Adipocyte (in vitro differentiated cells): Measurements from ENCODE around the gene TMEM131.

Experiments
- DNase-seq: peaks from one replicate; pipeline ENCODE4 v3.0.0-alpha.2; 2015; ENCODE audit warnings: low read depth
- H3K27me3 ChIP-seq: replicated peaks from 2 replicates; pipeline ENCODE4 v1.7.0; 2013; ENCODE audit warnings: mild to moderate bottlenecking, low read length, moderate library complexity; ENCODE audit not compliant: control insufficient read depth, insufficient read depth
- H3K36me3 ChIP-seq: 2 replicates; pipeline ENCODE4 v1.7.0; 2013; ENCODE audit warnings: low read length, mild to moderate bottlenecking, moderate library complexity; ENCODE audit not compliant: control insufficient read depth, insufficient read depth, severe bottlenecking
- H3K4me1 ChIP-seq: 2 replicates; pipeline ENCODE4 v1.7.0; 2013; ENCODE audit warnings: mild to moderate bottlenecking, low read length, moderate library complexity; ENCODE audit not compliant: control insufficient read depth, insufficient read depth
- H3K4me3 ChIP-seq: 2 replicates; pipeline ENCODE4 v1.7.0; 2013; ENCODE audit warnings: mild to moderate bottlenecking, low read length, moderate library complexity
- H3K9ac ChIP-seq: 2 replicates; pipeline ENCODE4 v1.7.0; 2013; ENCODE audit warnings: mild to moderate bottlenecking, low read length, moderate library complexity
- H3K9me3 ChIP-seq: 2 replicates; pipeline ENCODE4 v1.7.0; 2013; ENCODE audit warnings: mild to moderate bottlenecking, low read length, moderate library complexity; ENCODE audit not compliant: control insufficient read depth

Gene TMEM131

DNA sequence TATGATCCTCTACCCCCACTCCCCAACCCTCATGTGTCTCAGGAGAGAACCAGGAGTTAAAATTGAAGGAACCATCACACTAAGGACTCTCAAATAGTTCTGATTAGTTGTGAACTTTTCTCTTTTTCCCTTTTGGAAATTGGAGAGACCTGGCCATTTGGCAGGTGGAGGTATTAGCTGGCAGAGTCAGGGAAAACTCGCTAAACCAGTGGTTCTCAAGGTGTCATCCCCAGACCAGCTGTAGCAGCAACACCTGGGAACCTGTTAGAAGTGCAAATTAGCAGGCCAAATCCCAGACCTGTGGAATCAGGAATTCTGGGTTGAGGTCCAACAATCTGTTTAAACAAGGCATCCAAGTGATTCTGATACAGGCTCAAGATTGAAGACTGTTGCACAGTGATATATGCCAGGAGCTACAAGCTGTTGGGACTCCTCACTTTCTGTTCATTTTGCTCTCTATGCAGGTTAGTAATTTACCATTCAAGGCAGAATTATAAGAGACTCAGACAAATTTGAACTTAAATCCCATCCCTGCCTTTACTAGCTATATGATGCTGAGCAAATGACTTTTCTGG, 2.8 kb upstream of the TMEM131 start:
- no peak overlapping the region for H3K9ac ChIP-seq
- H3K27me3 ChIP-seq = no peaks in the 10 kb centered on the region
- H3K36me3 ChIP-seq = no peaks in the 10 kb centered on the region
- H3K4me3 ChIP-seq = no peak overlapping the region
- no peak for DNase-seq
- H3K9me3 ChIP-seq = no peaks in the 10 kb centered on the region
- peaks cover 15% of the 10 kb centered on the region for H3K4me1 ChIP-seq

DNA sequence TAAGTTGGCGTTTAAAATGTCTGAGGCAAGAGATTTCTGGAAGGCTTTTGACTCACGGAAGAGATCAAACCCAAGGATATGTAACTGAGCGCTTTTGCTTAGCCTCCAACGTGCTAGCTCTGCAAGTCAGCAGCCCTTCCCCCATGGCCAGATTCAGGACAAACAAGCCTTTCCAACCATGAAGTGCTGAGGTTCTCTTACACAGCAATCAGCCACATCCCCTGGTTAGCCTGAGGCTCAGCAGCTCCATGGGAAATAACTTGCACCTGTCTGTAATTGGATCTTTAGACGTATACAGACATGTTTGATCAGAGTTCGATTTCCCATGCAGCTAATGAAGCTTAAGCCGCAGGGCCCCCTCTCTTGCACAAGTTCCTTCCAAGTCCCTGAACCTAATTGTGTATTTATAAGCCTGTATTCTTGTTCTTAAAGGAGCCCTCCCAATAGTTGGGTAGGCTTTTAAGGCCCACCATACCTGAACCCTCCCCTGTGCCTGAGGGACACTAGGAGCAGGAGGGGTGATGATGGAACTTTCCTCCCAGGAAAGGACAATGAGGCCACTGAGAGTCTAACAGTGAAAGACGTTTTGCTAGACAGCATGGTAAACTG, 2.1 kb upstream of the TMEM131 start:
- no peaks in the 10 kb centered on the region for H3K9me3 ChIP-seq
- no peak overlapping the region for H3K9ac ChIP-seq
- no peak overlapping the region for H3K4me3 ChIP-seq
- no peak for DNase-seq
- peaks cover 21% of the 10 kb centered on the region for H3K4me1 ChIP-seq
- no peaks in the 10 kb centered on the region for H3K27me3 ChIP-seq
- H3K36me3 ChIP-seq = no peaks in the 10 kb centered on the region

DNA sequence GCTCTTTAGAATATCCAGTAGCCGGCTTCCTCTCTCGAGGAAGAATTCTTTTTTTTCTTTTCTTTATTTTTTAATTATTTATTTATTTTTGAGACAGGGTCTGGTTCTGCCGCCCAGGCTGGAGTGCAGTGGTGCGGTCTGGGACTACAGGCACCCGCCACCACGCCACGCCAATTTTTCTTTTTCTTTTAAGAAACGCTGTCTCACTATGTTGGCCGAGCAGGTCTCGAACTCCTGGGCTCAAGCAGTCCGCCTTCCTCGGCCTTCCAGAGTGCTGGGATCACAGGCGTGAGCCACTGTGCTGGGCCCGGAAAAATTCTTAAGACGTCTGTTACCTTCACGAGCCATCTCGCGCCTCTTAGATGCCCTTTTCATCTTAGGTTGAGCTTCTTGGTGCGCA, 931 bp upstream of the TMEM131 start:
- no peak for DNase-seq
- peak overlapping the region; percentile 96 for H3K4me3 ChIP-seq
- peak overlapping the region; percentile 95 for H3K9ac ChIP-seq
- peaks cover 30% of the 10 kb centered on the region for H3K4me1 ChIP-seq
- no peaks in the 10 kb centered on the region for H3K9me3 ChIP-seq
- no peaks in the 10 kb centered on the region for H3K27me3 ChIP-seq
- H3K36me3 ChIP-seq = no peaks in the 10 kb centered on the region

DNA sequence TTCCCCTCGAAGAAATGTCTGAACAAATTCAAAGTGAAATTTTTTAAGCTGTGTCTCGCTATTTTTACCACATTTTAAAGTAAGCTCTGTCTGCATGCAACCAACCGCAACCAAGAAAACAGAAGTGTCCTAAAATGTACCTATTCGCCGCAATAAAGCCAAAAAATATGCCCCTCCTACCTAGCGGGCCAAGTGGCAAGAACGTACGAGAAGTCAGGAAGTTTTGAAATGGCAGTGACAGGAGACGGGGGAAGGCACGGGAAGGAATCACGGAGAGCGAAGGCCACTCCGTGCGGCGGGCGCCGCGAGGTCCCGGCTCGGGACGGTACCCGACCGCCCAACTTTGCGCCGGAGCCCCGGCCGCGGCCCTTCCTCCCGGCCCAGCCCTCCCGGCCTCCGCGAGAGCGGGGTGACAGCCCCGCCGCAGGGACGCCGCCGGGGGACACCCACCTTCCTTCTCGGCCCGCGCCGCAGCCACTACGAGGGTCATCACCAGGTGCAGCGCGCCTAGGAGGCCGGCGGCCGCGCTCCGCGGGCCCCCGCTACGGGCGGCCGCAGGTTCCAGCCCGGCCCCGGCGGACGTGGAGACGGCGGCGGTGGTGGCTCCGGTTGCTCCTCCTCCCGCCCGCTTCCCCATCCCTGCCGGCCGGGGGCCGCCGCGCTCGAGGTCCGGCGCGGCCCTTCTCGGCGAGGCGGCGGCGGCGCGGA, 568 bp downstream of the TMEM131 start:
- DNase-seq = peak; percentile 68

DNA sequence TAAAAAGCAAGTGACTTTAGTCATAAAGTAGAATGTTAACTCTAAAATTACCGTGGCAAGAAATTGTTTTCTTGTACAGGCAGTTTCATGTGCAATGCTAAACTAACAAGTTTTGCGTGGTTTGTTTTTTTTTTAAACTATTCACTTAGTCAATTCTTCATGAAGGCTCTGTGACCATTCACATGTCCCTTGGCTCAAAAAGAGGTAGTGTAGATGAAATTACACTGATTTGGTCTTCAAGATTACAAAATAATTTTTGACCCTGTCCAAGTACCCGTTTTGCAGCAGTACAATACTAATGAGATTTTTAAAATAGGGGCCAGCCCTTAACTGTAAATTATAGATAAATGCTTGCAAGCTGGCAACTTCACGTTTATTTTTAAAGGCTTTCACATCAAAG, 1.3 kb downstream of the TMEM131 start:
- H3K36me3 ChIP-seq = no peaks in the 10 kb centered on the region
- peak overlapping the region; percentile 95 for H3K9ac ChIP-seq
- no peaks in the 10 kb centered on the region for H3K9me3 ChIP-seq
- no peaks in the 10 kb centered on the region for H3K27me3 ChIP-seq
- H3K4me3 ChIP-seq = peak overlapping the region; percentile 96
- peak; percentile 36 for DNase-seq
- peaks cover 42% of the 10 kb centered on the region for H3K4me1 ChIP-seq

More for the DNA sequence above, 568 bp downstream of the TMEM131 start:
- H3K4me1 ChIP-seq = peaks cover 37% of the 10 kb centered on the region
- no peaks in the 10 kb centered on the region for H3K9me3 ChIP-seq
- no peaks in the 10 kb centered on the region for H3K36me3 ChIP-seq
- peak overlapping the region; percentile 95 for H3K9ac ChIP-seq
- peak overlapping the region; percentile 96 for H3K4me3 ChIP-seq
- no peaks in the 10 kb centered on the region for H3K27me3 ChIP-seq

DNA sequence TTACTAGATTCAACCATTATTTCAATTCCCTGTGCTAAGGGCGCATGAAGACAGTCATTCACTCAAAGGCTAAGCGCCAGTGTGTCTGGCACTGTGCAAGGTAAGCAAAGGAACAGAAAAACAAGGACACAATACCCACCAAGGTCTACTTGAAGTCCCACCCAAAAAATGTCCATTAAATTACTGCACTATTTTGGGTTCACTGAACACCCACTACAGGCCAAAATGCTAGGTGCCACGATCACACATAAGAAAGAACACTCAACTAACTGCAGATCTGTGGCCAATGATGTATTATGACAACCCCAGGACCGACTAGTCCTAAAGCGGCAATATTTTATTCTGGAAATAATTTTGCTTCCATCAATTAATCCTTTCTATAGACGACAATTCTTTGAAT, 1.8 kb downstream of the TMEM131 start:
- Histone ChIP-seq H3K4me3 (peak overlapping the region; percentile 96), H3K27me3 (no peaks in the 10 kb centered on the region), H3K36me3 (no peaks in the 10 kb centered on the region), H3K9ac (peak overlapping the region; percentile 95), H3K4me1 (peaks cover 42% of the 10 kb centered on the region), H3K9me3 (no peaks in the 10 kb centered on the region)
- DNase-seq = peak; percentile 19

DNA sequence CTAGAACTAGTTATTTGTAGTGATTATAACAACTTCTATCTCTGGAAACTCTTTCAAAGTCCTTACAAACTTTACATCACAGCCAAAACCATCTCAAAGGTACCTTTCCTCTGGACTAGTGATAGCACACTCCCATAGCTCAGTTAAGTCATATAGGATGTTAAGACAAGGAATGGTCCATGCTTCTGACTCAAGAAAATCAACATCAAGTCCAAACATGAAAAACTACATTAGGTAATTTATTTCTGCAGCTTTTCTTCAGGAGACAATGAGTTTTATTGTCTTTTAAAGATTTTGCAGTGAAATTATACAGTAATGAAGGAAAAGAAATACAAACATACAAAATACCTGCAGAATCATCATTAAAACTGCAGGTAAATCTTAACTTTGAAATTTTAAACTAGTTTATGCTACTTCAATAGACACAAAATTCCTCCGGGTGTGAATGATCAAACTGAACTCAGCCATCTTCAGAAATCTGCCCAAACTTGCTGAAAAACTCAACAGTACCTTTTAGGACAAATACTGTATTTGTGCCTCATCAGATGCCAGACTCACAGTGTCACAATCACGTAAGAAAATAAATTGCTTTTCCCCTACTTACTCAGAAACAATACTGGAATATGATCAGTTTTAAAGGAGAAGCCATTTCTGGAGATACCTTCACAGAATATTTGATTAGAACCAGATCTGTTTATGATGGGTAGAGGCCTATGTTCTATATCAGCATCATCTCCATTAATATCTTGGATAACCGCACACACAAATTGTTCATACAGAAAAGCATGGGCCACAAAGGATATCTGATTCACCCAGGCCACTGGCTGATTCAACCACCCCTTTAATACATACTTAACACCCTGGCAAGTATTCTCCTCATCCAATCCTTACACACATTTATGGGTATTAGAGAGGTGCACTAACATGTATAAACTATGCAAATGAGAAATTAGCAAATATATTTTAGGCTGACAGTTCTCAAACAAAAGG, 2.6 kb downstream of the TMEM131 start:
- H3K4me3 ChIP-seq = peak overlapping the region; percentile 96
- H3K9me3 ChIP-seq = peaks cover 7% of the 10 kb centered on the region
- H3K27me3 ChIP-seq = no peaks in the 10 kb centered on the region
- H3K4me1 ChIP-seq = peaks cover 42% of the 10 kb centered on the region
- H3K36me3 ChIP-seq = no peaks in the 10 kb centered on the region
- DNase-seq = peak; percentile 6
- H3K9ac ChIP-seq = peak overlapping the region; percentile 95

DNA sequence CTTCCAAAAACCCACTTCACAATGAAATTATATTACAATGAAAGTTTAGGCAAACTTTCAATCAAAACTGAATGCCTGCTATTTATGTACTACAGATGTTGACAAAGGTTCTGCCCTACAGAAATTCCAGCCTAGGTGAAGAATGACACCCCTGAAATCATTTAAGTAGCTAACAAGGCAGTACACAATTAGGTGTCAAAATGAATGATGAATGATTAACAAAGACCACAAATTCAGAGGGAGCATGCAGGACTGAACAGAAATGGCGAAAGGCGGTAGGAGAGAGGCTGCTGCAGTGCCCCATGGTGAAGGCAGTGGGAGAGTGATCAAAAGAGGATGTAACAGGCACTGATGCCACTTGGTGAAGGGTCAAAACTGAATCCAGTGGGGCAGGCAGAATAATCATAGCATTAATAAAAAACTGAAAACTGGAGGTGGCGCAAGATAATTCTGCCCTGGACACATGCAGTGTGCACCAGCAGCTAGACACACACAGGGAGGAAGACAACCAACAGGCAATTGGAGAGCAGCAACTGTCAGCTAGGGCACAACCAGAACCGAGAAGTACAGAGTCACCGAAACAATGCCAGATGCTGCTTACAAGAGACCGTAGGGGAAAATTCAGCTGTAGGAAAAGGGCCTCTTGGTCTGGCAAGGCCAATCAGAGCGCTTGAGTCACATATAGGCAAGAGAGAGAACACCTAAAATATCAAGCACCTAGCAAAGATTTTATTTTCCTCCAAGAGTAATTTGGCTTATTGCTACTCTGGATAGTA, 4.5 kb downstream of the TMEM131 start:
- Histone ChIP-seq H3K9me3 (peaks cover 12% of the 10 kb centered on the region), H3K27me3 (no peaks in the 10 kb centered on the region), H3K36me3 (no peaks in the 10 kb centered on the region), H3K4me3 (no peak overlapping the region), H3K4me1 (peaks cover 39% of the 10 kb centered on the region), H3K9ac (no peak overlapping the region)
- DNase-seq = no peak

DNA sequence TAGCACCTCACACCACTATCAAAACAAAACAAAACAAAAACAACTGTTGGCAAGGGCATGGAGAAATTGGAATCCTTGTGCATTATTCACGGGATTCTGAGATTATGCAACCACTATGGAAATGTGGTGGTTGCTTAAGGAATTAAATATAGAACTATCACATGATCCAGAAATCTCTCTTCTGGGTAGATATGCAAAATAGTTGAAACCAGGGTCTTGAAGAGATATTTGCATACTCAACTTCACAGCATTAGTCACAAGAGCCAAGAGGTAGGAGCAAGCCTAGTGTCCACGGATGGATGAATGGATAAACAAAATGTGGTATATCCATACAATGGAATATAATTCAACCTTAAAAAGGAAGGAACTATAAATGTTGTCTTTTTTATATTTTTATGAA, 7.0 kb downstream of the TMEM131 start:
- H3K9ac ChIP-seq = no peak overlapping the region
- H3K4me1 ChIP-seq = peaks cover 29% of the 10 kb centered on the region
- H3K27me3 ChIP-seq = no peaks in the 10 kb centered on the region
- no peaks in the 10 kb centered on the region for H3K36me3 ChIP-seq
- H3K9me3 ChIP-seq = peaks cover 12% of the 10 kb centered on the region
- H3K4me3 ChIP-seq = no peak overlapping the region
- no peak for DNase-seq

DNA sequence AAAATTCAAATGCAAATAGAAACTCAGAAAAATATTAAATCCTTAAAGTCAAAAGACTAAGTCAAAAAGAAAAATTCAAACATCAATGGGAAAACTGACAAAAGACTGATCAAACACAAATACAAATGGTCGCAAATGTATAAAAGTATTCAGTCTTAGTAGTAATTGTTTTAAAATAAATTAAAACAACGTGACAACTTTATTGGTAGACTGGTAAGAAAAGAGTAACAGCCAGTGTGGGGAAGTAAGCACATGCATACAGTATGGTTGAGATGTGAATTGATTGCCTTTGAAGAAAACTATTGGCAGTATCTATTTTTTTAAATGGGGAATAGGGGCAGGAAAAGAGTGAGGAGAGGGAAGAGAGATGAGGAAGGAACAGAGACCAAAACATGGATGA, 9.8 kb downstream of the TMEM131 start:
- H3K36me3 ChIP-seq = no peaks in the 10 kb centered on the region
- H3K4me3 ChIP-seq = no peak overlapping the region
- peaks cover 12% of the 10 kb centered on the region for H3K9me3 ChIP-seq
- peaks cover 13% of the 10 kb centered on the region for H3K4me1 ChIP-seq
- no peaks in the 10 kb centered on the region for H3K27me3 ChIP-seq
- DNase-seq = no peak
- no peak overlapping the region for H3K9ac ChIP-seq
